HG03108 (cell line): ENCODE data around the gene BABAM2.
"Not testable (repeated sequence)": the region's sequence is repeated elsewhere in the genome, so short reads cannot be mapped to it uniquely, and the experiment has no call there.

Experiments used
- ATAC-seq: cut with Tn5 transposase; IDR thresholded peaks from one replicate; pipeline ENCODE4 v1.9.1; 2021; ENCODE audit warnings: moderate library complexity; ENCODE audit not compliant: unreplicated experiment

BABAM2 gene

DNA sequence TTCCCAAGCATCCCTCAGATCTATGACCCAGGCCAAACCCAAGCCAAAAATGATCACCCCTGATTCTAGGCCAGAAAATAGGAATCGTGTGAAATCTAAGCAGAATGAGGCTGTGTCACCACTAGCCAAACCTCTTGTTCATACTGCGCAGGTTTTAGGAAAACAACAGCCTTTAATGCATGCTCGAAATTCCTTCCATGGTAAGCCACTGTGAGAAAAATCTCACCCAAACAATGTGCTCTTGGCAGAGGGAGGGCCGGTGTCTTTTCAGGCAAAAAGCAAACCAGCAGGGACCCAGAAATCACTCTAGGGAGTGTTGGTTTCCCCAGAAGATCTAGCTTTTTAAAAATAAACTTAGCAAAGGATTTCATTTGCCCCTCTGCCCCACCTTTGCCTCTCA is 430.9 kb downstream of the BABAM2 start:
- ATAC-seq, result no peak

DNA sequence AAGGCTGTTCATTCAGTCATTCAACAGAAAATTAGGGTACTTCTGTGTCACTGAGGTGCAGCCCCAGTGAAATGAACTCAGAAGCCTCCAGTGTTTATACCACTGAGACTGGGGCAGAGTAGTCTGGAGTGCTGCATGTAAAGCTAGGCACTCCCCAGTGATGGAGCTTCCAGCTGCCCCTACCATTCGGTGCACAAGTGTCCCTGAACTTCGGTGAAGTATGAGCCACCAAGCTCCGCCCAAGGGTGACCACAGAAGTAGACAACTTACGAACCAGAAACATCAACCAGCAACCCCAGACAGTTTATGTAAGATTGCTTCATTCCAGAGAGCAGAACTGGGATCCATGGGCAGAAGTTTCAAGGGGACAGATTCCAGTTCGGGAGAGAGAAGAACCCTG is 431.5 kb downstream of the BABAM2 start:
- no peak for ATAC-seq

DNA sequence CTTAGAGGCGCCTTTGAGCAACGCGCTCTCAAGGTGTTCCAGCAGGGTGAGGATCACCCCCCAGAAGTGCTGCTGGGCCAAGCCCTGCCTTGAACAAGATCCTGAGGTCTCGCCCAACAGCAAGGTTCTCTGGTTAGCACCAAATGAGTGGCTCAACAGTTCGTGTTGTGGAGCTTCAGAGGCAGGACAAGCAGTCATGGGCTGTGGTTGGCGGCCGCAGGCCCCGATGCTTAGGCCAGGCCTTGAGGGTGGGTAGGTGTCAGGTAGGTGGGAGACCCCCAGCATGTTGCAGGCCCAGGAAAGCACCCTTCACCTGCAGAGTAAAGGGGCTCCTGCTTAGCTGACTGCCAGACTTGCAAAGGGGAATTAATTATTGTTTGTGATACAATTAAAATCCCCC is 431.9 kb downstream of the BABAM2 start:
- ATAC-seq, result no peak

DNA sequence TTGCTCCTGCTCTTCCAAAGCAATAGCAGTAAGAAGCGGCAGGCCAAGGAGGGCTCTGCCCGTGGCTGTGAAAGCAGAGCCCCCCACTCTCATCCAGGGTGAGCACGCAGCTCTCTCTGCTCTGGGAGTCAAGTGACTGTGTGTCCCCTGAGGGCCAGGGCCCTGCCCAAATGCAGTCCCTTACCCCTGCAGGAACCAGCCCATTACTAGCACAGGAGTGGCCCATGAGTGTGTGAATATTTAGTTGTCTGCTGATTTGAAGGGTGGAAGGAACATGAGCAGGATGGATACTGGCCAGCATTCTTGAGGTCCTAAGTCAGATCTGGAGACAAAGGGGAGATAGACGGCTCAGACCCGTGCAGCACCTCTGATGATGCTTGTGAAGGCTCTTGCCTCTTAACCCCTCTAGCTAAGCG is 432.5 kb downstream of the BABAM2 start:
- ATAC-seq, result no peak

DNA sequence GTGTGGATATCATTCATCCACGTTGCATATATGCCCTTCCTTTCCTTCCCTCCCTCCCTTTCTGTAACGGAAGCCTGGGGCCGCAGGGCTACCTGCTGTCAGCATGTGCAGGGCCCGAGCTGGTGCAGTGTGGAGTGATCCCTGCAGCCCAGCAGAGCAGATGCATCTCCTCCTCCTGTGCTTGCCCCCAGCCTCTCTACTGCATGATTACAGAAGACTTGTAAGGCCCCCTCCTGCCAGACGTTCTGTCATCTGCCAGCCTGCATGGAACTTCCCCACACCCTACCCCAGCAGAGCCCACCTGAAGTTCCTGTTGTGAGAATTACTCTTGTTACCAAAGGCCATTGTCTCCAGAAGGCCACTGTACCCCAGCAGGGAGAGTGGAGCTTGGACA is 434.6 kb downstream of the BABAM2 start:
- no peak for ATAC-seq

DNA sequence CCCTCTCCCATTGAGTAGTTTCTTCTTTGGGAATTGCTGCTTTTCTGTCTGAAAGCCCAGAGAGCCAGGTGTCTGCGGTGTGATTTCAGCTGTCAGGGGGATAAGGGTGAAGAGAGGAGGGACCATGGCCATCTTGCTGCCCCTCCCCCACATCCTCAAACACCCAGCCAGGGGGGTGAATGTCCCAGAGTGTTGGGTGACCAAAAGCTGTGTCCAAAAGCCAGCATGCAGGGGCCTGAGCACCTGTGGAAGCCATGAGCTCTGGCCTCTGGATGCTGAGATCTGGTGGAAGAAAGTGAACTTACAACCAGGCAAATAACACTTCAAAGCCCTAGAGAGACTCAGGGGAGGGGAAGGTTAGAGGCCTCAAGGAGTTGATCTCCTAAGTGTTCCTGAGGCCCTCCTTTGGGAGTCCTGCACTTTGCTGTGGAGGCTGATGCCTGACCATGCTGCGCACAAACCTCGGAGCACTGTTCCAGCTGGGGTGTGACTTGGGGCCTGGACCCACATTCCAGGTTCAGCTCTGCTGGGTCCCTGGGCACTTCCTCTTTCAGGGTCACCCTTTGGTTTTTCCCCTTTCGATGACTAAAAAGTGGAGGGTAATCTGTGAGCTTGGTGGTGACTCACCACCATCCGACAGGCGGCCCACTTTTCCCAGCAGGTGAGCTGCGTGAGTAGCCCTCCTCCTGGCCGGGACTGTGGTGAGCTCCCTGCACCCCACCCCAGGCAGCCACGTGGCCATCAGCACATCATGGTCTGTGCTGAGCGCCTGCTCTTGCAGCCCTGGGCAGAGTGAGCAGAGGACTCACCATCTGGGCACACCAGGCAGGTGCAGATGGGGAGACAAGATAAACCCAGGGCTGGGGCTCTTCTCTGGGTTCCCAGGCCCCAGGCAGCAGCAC is 435.3 kb downstream of the BABAM2 start:
- peak; percentile 82 for ATAC-seq

DNA sequence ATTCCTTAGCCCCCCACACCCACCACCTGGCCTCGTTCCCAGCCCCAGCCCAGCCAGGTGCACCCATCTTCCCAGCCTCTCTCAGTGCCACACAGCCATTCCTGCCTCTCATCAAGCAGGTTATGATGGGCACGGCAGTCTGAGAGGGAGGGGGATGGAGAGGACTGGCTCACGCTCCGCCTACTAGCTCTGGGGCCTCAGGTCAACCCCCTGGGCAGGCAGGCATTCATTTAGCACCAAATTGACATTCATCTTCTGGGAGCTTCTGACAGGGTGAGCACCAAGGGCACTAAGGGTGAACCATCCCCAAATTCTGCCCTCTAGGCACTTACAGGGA is 435.9 kb downstream of the BABAM2 start:
- no peak for ATAC-seq

DNA sequence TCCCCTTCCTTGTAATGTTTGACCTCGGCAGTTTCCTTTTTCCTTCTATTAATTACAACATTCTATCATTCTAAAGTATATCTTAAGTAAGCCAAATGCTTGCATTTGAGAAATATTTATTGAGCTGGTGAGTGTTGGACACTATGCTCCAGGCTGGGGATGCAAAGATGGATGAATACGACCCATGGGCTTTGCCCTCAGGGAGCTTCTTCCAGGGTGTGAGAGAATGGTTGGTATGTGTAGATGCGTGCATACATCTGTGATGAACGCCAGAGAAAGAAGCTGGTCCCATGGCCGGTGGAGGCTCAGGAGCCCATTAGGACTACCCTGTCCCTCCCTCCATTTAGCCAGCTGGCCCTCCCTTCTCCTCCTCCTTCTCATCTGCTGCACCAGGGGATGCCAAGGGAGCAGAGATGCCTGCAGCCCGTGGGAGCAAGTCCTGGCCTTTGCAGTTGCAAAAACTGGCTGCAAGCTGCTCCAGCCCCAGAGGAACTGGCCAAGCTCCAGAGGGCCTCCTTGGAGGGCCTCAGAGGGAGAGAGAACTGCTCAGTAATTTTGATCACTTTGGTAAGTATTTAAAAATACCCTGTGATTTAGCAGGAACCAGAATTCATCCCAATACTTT is 436.5 kb downstream of the BABAM2 start:
- ATAC-seq, result no peak

DNA sequence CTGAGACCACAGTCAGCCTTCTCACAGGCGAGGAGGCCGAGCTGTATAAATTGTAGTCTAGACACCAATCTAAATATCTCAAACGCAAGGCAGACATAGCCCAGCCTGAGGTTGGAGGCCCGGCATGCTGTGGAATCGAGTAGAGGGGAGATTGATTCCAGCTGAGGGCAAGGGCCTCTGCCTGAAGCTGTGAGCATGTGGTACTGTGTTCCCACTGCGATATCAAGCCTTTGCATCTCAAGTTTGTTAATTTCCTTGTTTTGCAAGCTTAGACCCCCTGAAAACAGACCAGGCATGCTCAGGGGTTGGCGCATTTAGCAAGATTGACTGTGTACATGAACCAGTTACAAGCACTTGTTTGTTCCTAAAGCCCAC is 437.0 kb downstream of the BABAM2 start:
- no peak for ATAC-seq

DNA sequence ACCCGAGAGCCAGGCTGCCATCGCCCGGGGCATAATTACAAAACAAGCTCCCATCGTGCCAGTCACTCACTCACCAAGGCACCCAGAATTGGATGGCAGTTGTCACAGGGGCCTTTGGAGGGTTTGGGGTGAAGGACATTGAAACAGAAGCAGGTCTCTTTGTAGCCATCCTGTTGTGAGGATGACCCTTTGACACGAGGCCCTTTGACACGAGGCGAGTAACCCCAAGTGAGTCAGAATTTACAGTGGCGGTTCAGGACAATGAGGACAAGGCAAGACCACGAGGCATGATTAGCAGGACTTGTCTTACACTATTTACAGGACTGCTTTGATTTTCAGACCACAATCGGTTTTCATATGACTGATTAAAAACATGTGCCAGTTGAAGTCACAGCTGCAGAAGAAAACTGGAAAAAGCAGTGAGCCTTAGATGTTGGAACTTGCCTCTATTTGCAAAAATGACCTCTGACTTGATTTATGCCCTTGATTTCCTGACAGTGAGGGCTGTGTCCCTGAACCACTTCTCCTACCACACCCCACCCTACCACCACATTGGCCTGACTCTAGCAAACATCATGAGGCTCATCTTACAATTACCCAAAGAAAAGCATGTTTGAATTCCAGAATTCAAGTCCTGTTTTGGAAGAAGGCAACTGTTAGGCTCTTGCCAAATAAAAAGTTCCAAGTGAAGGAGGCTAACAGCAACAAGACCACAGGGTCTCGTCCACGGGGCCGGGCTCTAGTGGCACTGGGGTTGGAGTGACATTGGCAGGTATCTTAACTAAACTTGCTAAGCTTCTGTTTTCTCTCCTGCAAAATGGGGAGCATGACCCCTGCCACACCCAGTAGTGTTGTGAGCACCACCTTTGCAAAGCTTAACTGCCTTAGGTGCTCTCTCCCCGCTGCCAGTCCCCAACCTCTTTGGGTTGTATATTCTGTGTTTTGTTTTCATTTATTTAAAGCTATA is 437.7 kb downstream of the BABAM2 start:
- no peak for ATAC-seq

DNA sequence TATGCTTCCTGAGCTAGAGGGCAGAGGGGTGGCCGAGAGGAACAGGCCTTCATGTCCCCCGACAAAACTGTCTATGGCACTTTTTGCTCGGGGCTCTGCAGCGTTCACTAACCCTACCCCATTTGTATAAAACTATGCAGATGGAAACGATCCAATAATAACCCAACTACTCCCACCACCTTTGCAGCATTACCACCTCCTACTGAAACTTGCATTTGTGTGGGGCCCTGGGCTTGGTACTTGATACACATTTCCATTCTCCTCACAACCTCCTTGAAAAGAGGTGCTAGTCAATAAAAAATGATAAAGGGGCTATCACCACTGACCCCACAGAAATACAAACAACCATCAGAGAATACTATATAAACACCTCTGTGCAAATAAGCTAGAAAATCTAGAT is 438.7 kb downstream of the BABAM2 start:
- ATAC-seq, result no peak

DNA sequence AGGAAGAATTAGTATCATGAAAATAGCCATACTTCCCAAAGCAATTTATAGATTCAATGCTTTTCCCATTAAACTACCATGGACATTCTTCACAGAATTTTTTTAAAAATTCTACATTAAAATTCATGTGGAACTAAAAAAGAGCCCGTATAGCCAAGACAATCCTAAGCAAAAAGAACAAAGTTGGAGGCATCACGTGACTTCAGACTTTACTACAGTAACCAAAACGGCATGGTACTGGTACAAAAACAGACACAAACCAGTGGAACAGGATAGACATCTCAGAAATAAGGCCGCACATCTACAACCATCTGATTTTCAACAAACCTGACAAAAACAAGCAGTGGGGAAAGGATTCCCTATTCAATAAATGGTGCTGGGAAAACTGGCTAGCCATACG is 440.2 kb downstream of the BABAM2 start:
- not testable (repeated sequence) for ATAC-seq

DNA sequence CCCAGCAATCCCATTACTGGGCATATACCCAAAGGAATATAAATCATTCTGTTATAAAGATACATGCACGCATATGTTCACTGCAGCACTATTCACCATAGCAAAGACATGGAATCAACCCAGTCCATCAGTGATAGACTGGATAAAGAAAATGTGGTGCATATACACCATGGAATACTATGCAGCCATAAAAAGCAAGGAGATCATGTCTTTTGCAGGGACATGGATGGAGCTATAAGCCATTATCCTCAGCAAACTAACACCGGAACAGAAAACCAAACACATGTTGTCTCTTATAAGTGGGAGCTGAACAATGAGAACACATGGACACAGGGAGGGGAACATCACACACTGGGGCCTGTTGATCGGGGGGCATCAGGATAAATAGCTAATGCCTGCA is 441.3 kb downstream of the BABAM2 start:
- ATAC-seq, result not testable (repeated sequence)

DNA sequence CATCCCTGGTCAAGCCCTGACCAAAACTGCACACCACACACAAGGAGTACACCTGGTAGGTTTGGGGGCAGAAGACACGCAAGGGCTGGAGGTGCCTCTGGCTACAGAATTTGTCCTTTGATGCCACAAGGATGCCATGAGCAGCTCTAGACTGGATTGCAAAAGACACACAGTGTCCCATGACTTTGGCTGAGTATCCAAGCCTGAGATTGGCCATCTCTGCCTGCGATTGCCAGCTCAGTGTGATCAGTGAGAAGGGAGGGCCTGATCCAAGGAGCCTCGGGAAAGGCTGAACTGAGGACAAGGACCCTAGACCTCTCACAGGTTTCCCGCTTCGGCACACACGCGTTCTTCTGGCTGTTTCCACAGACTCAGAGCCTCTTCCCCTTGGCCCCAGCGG is 442.2 kb downstream of the BABAM2 start:
- ATAC-seq, result no peak

DNA sequence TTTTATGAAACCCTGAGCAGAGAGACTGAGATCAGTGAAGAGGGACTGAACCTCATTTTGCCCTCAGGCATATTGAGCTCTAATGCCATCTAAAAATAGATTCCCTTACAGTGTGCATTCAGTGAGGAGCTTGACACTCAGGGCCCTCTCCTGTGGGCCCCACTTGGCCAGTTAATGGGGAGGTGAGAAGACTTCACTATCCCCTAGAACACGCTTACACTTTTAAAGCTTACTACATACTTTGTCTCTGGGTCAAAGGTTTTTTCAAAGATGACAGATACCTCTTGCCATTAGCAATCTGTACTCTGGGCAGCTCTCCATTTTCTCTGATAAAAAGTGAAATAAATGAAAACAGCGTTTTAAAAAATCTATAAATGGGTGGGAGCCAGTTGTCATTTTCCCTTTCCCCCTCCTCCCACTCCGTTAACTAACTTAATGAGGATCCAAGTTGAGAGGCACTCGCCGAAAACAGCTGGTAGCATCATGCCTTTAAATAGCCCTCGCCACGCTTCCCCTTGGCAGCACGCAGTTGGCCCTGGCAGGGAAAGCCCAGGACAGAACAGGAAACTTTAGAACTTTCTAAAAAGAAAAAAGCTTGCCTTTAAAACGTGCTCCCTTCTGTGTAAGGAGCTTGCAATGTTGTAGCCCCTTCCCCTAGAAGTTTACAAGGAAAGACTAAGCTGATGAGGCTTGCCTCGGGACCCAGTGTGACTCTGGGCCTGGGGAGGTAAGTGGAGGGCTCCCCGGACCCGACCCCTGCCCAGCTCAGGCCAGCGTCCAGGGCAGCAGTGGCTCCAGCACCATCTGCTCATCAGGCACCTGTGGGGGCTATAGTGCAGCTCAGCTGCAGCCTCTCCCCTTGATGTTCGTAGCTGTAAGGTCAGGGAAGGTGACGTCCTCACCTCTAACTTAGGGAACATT is 443.3 kb downstream of the BABAM2 start:
- no peak for ATAC-seq

DNA sequence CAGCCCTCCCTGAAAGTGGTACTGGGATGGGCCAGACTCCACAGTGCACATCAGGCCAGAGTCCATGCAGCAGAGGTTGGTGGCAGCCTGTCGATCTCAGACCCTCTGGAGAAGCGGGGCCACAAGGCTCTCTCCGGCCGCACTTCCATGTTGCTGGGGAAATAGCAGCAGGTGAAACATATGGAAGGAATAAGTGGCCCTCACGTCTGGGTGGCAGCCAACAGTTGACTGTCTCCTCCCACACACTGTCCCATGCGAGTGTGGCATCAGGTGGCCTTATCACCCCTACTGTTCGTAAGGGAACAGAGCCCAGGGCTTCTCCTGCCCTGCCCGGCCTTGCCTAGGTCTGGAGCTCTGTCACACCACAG is 444.0 kb downstream of the BABAM2 start:
- no peak for ATAC-seq

DNA sequence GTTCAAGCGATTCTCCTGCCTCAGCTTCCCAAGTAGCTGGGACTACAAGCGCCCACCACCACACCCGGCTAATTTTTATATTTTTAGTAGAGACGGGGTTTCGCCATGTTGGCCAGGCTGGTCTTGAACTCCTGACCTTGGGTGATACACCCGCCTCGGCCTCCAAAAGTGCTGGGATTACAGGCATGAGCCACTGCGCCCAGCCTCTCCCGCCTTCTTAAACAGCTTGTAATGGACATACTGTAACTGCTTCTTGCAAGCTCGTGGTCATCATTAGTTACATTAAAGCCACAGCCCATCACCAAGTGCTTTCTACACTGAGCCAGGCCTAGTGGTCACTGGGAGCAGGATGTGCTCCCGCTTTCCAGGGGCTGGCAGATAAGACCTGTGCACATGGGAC is 444.7 kb downstream of the BABAM2 start:
- ATAC-seq, result not testable (repeated sequence)

DNA sequence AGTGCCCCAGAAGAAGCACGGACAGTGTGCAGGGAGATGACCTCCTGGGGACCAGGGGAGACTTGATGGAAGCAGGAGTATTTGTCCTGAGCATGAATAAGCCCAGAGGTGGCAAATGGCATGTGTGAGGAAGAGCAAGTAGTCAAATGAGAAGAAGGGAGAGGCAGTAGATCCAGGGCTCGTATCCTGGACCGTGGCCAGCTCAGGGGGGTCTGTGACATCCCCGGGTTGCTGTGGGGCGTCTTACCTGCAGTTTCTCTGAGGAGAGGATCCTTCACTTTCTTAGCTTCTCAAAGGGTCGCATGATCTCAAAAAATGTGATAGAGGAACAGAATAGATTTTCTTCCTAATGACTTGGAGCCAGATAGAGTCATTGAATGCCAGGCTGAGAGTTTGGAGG is 445.1 kb downstream of the BABAM2 start:
- no peak for ATAC-seq

DNA sequence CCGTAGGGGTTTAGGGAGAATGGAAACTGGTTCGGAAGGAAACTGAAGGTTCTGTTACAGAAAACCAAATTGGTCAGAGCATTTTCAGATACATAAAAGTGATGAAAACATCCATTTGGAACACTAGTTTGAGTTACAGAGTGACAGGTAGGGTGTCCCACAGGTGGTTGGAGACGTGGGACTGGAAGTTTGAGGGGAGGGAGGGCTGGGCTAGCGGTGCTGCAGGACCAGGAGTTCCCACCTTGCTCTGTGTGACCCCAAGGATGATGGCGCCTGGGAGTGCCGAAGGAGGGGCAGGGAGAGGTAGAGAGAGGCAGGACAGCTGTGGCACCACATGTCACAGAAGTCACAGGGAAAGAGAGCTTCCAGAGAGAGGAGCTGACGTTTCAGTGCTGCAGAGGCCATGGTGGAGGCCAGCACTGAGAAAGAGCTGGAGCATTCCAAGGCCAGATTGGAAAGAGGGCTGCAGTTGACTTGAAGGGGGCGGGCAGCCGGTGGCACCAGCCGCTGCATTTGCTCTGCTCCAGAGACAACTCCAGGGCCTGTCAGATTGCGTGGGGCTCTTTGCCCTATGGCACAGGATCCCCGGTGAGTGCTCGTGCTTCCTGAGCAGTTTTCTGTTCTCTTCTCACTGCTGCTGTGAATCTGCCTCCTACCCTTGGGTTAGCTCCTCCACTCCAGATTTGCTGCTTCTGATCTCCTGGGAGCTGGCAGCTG is 445.9 kb downstream of the BABAM2 start:
- no peak for ATAC-seq
